Activated CD4-positive, alpha-beta memory T cell treated with anti-CD3 and anti-CD28 coated beads, Interleukin-2, amount 10 ng/mL, durations not matched to agents 7 days and 5 days (primary cell): ENCODE results near the gene ANKUB1. TPM values are rescaled to one million over a fixed set of nuclear protein-coding genes. Genes with fewer than 3 reads are reported as not detected.

ENCODE experiments used
- CTCF ChIA-PET: fragments of 350-600 bp; sonication (Branson Sonifier 250); formaldehyde crosslinking; loops from one replicate; lab custom pipeline; 2021; ENCODE audit warnings: antibody characterized with exemption, inconsistent platforms; lab: Charles Lee
- POLR2A ChIA-PET: fragments of 350-600 bp; sonication (Branson Sonifier 250); formaldehyde crosslinking; loops from one replicate; lab custom pipeline; 2021; ENCODE audit warnings: antibody characterized with exemption; lab: Charles Lee
- DNase-seq: peaks from one replicate; pipeline ENCODE4 v3.0.0-alpha.2; 2020
- H3K27ac Mint-ChIP-seq: one replicate; pipeline ENCODE4 v1.8.0; 2021; ENCODE audit warnings: mild to moderate bottlenecking, mixed read lengths
- H3K27me3 Mint-ChIP-seq: one replicate; pipeline ENCODE4 v1.8.0; 2021; ENCODE audit warnings: mixed read lengths
- H3K36me3 Mint-ChIP-seq: one replicate; pipeline ENCODE4 v1.8.0; 2021; ENCODE audit warnings: low read depth, mixed read lengths
- H3K4me1 Mint-ChIP-seq: one replicate; pipeline ENCODE4 v1.8.0; 2021; ENCODE audit warnings: mixed read lengths
- H3K4me3 Mint-ChIP-seq: one replicate; pipeline ENCODE4 v1.8.0; 2021; ENCODE audit warnings: mild to moderate bottlenecking, mixed read lengths
- H3K9me3 Mint-ChIP-seq: one replicate; pipeline ENCODE4 v1.8.0; 2021; ENCODE audit warnings: mixed read lengths
- total RNA-seq, 2 experiments: library from RNA; stranded (reverse); gene quantifications; one replicate each; pipeline ENCODE4 v1.2.3, GENCODE V29; 2021

The ANKUB1 gene
- total RNA-seq, 2 experiments from 2014 or later: not detected

GRCh38 chr3:149715247-149715646, 77.1 kb downstream of the ANKUB1 start:
- no peak overlapping the region for H3K4me3 Mint-ChIP-seq
- CTCF ChIA-PET: interaction anchor here (0.9 kb wide), 1 partner anchor 147 kb away, joined by 4 read pairs; no protein-coding TSS in a partner anchor

GRCh38 chr3:149713730-149714654, 78.4 kb downstream of the ANKUB1 start:
- no peaks in the 10 kb centered on the region for H3K27me3 Mint-ChIP-seq
- CTCF ChIA-PET: no interaction called here
- H3K36me3 Mint-ChIP-seq: no peaks in the 10 kb centered on the region
- H3K27ac Mint-ChIP-seq: no peak overlapping the region
- POLR2A ChIA-PET: no interaction called here
- H3K4me3 Mint-ChIP-seq: no peak overlapping the region
- no peaks in the 10 kb centered on the region for H3K9me3 Mint-ChIP-seq
- no peak for DNase-seq
- peaks cover 10% of the 10 kb centered on the region for H3K4me1 Mint-ChIP-seq

More at GRCh38 chr3:149715247-149715646, 77.1 kb downstream of the ANKUB1 start:
- Mint-ChIP-seq H3K27ac (no peak overlapping the region), H3K36me3 (no peaks in the 10 kb centered on the region), H3K9me3 (peaks cover 2% of the 10 kb centered on the region), H3K27me3 (no peaks in the 10 kb centered on the region), H3K4me1 (peaks cover 10% of the 10 kb centered on the region)
- POLR2A ChIA-PET: no interaction called here
- DNase-seq: no peak

Other genes with a start within 250 kb of the ANKUB1 start
- 1 to 10 TPM; 1.9 to 2.1 TPM for gene WWTR1, start 134.5 kb downstream of the ANKUB1 start, total RNA-seq
- gene COMMD2, start 40.1 kb downstream of the ANKUB1 start, total RNA-seq: 10 to 100 TPM; 26.3 to 28.9 TPM
- 10 to 100 TPM; 37.2 to 42.4 TPM for gene RNF13, start 20.7 kb upstream of the ANKUB1 start, total RNA-seq
- gene PFN2, start 178.3 kb upstream of the ANKUB1 start, total RNA-seq: under 1 TPM; 0.58 to 0.88 TPM